ENCODE measurements around the gene ZNF367. TPM values are rescaled to one million over a fixed set of nuclear protein-coding genes. Genes with fewer than 3 reads are reported as not detected.

Gene ZNF367
- total and polyA plus RNA-seq, 4 donors, result 0.36 to 18.1 (median 2.0) TPM

DNA sequence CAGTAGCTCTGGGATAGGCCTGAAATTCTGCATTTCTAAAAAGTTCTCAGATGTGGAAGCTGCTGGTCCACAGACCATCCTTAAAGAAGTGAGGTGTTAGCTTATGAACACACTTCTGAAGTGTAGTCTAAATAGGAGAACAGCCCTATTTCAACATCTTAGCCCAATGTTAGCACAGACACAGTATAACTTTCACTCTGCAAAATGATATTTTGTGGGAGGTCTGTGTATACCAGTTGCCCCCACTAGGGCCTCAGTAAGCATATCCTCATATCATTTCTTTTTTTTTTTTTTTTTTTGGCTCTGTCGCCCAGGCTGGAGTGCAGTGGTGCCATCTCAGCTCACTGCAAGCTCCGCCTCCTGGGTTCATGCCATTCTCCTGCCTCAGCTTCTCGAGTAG is 24.3 kb upstream of the ZNF367 start:
- Histone ChIP-seq H3K36me3 (ENCODE audit: control insufficient read depth in 4 of 4, insufficient read depth in 3 of 4, low read depth in 1 of 4, low read length in 3 of 4) (no peaks in the 10 kb centered on the region), H3K4me3 (ENCODE audit: low read depth in 1 of 3, low read length in 3 of 3) (no peak overlapping the region), H3K9ac (ENCODE audit: low read depth in 1 of 2, low read length in 2 of 2) (no peak overlapping the region), H3K9me3 (ENCODE audit: control insufficient read depth in 4 of 4, low read length in 3 of 4) (no peaks in the 10 kb centered on the region), H3K27me3 (ENCODE audit: control insufficient read depth in 4 of 4, insufficient read depth in 4 of 4, low read length in 3 of 4) (no peaks in the 10 kb centered on the region), H3K4me1 (ENCODE audit: control insufficient read depth in 4 of 4, insufficient read depth in 4 of 4, low read length in 3 of 4) (no peaks in the 10 kb centered on the region), H3K27ac (ENCODE audit: low read depth in 1 of 2, low read length in 2 of 2) (no peak overlapping the region)
- no peak for DNase-seq (ENCODE audit: low spot score)
- WGBS, result 84% methylated on average over 3 of the region's 3 CpGs
- TF ChIP-seq, protein P1, sequence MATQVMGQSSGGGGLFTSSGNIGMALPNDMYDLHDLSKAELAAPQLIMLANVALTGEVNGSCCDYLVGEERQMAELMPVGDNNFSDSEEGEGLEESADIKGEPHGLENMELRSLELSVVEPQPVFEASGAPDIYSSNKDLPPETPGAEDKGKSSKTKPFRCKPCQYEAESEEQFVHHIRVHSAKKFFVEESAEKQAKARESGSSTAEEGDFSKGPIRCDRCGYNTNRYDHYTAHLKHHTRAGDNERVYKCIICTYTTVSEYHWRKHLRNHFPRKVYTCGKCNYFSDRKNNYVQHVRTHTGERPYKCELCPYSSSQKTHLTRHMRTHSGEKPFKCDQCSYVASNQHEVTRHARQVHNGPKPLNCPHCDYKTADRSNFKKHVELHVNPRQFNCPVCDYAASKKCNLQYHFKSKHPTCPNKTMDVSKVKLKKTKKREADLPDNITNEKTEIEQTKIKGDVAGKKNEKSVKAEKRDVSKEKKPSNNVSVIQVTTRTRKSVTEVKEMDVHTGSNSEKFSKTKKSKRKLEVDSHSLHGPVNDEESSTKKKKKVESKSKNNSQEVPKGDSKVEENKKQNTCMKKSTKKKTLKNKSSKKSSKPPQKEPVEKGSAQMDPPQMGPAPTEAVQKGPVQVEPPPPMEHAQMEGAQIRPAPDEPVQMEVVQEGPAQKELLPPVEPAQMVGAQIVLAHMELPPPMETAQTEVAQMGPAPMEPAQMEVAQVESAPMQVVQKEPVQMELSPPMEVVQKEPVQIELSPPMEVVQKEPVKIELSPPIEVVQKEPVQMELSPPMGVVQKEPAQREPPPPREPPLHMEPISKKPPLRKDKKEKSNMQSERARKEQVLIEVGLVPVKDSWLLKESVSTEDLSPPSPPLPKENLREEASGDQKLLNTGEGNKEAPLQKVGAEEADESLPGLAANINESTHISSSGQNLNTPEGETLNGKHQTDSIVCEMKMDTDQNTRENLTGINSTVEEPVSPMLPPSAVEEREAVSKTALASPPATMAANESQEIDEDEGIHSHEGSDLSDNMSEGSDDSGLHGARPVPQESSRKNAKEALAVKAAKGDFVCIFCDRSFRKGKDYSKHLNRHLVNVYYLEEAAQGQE (IDR thresholded peaks at IDR 0.05), result no peak
- no peak for TF ChIP-seq SP1 (IDR thresholded peaks at IDR 0.05)
- TF ChIP-seq YY1 (IDR thresholded peaks at IDR 0.05), result no peak
- TF ChIP-seq HNF4G (IDR thresholded peaks at IDR 0.05), result no peak

DNA sequence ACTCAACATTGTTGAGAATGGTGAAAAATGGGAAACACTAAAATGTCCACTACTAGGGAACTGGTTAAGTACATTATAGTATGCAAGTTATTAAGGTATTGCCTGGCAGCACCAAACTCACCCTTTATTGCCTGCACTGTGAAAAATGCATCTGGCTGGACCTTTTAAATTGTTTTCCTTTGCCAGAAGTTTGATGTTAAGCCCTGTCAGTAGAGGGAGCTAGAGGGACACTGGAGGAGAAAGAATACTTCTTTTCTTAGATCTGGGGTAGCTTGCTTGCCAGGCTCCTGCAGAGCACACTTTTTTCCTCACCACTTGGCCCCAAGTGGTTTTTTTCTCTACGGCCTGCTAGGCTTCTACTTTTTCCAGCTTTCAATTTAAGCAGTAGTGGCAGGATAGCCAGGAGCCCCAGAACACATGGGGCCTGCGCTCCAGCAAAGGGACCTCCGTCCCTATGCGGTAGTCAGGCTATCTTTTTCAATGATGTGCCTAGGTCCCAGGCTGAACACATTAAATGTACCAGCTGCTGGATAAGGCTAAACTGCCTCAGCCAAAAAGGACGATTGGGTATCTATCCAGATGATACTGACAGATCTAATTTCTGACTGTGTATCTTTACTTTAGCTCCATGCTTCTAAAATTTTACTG is 23.8 kb upstream of the ZNF367 start:
- TF ChIP-seq JUND (IDR thresholded peaks at IDR 0.05) (no peak), HNF4A (conservative IDR thresholded peaks at IDR 0.05) (peak in 1 of 2 donors; percentile 21), EGR1 (IDR thresholded peaks at IDR 0.05; ENCODE audit: low read depth in 2 of 2) (no peak), RAD21 (IDR thresholded peaks at IDR 0.05) (peak; percentile 87 to 91)
- TF ChIP-seq, protein P2, sequence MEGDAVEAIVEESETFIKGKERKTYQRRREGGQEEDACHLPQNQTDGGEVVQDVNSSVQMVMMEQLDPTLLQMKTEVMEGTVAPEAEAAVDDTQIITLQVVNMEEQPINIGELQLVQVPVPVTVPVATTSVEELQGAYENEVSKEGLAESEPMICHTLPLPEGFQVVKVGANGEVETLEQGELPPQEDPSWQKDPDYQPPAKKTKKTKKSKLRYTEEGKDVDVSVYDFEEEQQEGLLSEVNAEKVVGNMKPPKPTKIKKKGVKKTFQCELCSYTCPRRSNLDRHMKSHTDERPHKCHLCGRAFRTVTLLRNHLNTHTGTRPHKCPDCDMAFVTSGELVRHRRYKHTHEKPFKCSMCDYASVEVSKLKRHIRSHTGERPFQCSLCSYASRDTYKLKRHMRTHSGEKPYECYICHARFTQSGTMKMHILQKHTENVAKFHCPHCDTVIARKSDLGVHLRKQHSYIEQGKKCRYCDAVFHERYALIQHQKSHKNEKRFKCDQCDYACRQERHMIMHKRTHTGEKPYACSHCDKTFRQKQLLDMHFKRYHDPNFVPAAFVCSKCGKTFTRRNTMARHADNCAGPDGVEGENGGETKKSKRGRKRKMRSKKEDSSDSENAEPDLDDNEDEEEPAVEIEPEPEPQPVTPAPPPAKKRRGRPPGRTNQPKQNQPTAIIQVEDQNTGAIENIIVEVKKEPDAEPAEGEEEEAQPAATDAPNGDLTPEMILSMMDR (IDR thresholded peaks at IDR 0.05; ENCODE audit: low read depth, low read length, missing input control), result peak; percentile 72
- DNase-seq (ENCODE audit: low spot score), result no peak
- Histone ChIP-seq H3K36me3 (ENCODE audit: control insufficient read depth in 4 of 4, insufficient read depth in 3 of 4, low read depth in 1 of 4, low read length in 3 of 4) (no peaks in the 10 kb centered on the region), H3K27me3 (ENCODE audit: control insufficient read depth in 4 of 4, insufficient read depth in 4 of 4, low read length in 3 of 4) (no peaks in the 10 kb centered on the region), H3K9ac (ENCODE audit: low read depth in 1 of 2, low read length in 2 of 2) (no peak overlapping the region), H3K4me3 (ENCODE audit: low read depth in 1 of 3, low read length in 3 of 3) (no peak overlapping the region), H3K27ac (ENCODE audit: low read depth in 1 of 2, low read length in 2 of 2) (no peak overlapping the region), H3K4me1 (ENCODE audit: control insufficient read depth in 4 of 4, insufficient read depth in 4 of 4, low read length in 3 of 4) (no peaks in the 10 kb centered on the region), H3K9me3 (ENCODE audit: control insufficient read depth in 4 of 4, low read length in 3 of 4) (no peaks in the 10 kb centered on the region)
- WGBS, result 84% methylated on average over 5 of the region's 5 CpGs

DNA sequence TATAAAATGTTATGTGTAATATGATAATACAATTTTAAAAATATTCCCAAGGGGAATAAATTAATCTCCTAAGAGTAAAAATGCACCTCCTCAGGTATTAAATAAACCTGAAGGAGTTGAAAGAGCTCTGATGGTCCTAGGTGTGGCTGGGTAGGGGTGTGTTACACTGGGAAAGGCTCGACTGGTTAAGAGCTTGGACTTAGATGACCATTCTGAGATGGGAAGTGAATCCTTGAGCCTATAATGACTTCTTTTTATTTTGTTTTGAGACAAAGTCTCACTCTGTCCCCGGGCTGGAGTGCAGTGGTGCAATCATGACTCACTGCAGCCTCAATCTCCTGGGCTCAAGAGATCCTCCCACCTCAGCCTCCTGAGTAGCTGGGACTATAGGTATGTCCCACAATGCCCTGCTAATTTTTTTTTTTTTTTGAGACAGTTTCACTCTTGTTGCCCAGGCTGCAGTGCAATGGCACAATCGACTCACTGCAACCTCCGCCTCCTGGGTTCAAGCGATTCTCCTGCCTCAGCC is 22.6 kb upstream of the ZNF367 start:
- Histone ChIP-seq H3K9ac (ENCODE audit: low read depth in 1 of 2, low read length in 2 of 2) (no peak overlapping the region), H3K27ac (ENCODE audit: low read depth in 1 of 2, low read length in 2 of 2) (no peak overlapping the region), H3K9me3 (ENCODE audit: control insufficient read depth in 4 of 4, low read length in 3 of 4) (no peaks in the 10 kb centered on the region), H3K4me1 (ENCODE audit: control insufficient read depth in 4 of 4, insufficient read depth in 4 of 4, low read length in 3 of 4) (no peaks in the 10 kb centered on the region), H3K27me3 (ENCODE audit: control insufficient read depth in 4 of 4, insufficient read depth in 4 of 4, low read length in 3 of 4) (no peaks in the 10 kb centered on the region), H3K4me3 (ENCODE audit: low read depth in 1 of 3, low read length in 3 of 3) (no peak overlapping the region), H3K36me3 (ENCODE audit: control insufficient read depth in 4 of 4, insufficient read depth in 3 of 4, low read depth in 1 of 4, low read length in 3 of 4) (no peaks in the 10 kb centered on the region)
- no peak for DNase-seq (ENCODE audit: low spot score)
- WGBS, result 93% methylated on average over 5 of the region's 5 CpGs
- TF ChIP-seq TAF1 (conservative IDR thresholded peaks at IDR 0.05) (no peak), EGR1 (IDR thresholded peaks at IDR 0.05; ENCODE audit: low read depth in 2 of 2) (no peak), RAD21 (IDR thresholded peaks at IDR 0.05) (no peak), HNF4G (IDR thresholded peaks at IDR 0.05) (no peak), YY1 (IDR thresholded peaks at IDR 0.05) (no peak), RXRA (IDR thresholded peaks at IDR 0.05) (no peak), FOXA1 (IDR thresholded peaks at IDR 0.05) (no peak), FOXA2 (IDR thresholded peaks at IDR 0.05) (no peak), SP1 (IDR thresholded peaks at IDR 0.05) (no peak), GABPA (IDR thresholded peaks at IDR 0.05 in 1 of 2, conservative IDR thresholded peaks at IDR 0.05 in 1 of 2) (no peak), HNF4A (conservative IDR thresholded peaks at IDR 0.05) (no peak), NR2F2 (IDR thresholded peaks at IDR 0.05) (no peak)
- TF ChIP-seq, protein P1 (IDR thresholded peaks at IDR 0.05), result no peak
- TF ChIP-seq, protein P3, sequence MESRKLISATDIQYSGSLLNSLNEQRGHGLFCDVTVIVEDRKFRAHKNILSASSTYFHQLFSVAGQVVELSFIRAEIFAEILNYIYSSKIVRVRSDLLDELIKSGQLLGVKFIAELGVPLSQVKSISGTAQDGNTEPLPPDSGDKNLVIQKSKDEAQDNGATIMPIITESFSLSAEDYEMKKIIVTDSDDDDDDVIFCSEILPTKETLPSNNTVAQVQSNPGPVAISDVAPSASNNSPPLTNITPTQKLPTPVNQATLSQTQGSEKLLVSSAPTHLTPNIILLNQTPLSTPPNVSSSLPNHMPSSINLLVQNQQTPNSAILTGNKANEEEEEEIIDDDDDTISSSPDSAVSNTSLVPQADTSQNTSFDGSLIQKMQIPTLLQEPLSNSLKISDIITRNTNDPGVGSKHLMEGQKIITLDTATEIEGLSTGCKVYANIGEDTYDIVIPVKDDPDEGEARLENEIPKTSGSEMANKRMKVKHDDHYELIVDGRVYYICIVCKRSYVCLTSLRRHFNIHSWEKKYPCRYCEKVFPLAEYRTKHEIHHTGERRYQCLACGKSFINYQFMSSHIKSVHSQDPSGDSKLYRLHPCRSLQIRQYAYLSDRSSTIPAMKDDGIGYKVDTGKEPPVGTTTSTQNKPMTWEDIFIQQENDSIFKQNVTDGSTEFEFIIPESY (IDR thresholded peaks at IDR 0.05), result no peak
